GM19240 (cell line): Measurements from ENCODE around the gene RANBP10.

Experiments
- DNase-seq: peaks from one replicate; pipeline ENCODE4 v3.0.0; 2011; ENCODE audit warnings: low spot score; ENCODE audit not compliant: insufficient read length

Gene RANBP10

GRCh38 chr16:67679935-67680897 is 126.1 kb downstream of the RANBP10 start:
- DNase-seq = no peak

- no peak for DNase-seq
Observed at GRCh38 chr16:67678354-67679023, 127.9 kb downstream of the RANBP10 start.

- DNase-seq = no peak
Observed at GRCh38 chr16:67677712-67678111, 128.6 kb downstream of the RANBP10 start.

DNA sequence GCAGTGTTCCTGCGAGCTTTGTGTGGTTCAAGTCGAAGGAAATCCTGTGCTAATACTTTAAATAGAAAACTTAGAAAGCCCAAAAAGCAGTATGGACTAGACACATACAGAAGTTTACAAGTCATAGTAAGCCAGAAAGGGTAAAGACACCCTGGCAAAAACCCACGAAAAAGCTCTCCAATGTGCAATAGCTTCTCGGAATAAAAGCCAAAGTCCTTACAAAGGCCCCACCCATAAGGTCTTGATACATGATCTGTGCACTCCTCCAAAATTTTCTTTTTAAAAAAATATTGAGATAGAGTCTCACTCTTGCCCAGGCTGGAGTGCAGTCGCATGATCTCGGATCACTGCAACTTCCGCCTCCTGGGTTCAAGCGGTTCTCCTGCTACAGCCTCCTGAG is 129.4 kb downstream of the RANBP10 start:
- no peak for DNase-seq

GRCh38 chr16:67676516-67676915 is 129.8 kb downstream of the RANBP10 start:
- no peak for DNase-seq

DNA sequence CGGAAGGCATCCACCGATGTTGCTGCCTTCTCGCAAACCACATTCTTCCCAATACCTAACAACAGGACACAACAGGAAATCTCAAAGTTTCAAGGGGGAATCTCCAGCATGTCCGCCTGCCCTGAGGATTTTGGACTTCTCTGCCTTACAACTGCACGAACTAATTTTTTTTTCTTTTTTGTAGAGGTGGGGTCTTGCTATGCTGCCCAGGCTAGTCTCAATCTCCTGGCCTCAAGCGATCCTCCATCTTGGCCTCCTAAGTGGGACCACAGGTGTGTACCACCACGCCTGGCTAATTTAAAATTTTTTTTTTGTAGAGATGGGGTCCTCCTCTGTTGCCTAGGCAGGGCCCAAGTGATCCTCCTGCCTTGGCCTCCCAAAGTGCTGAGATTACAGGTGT is 130.4 kb downstream of the RANBP10 start:
- no peak for DNase-seq

- DNase-seq = no peak
Observed at GRCh38 chr16:67675579-67675935, 130.8 kb downstream of the RANBP10 start.

- DNase-seq = no peak
Observed at GRCh38 chr16:67674851-67675578, 131.3 kb downstream of the RANBP10 start.

DNA sequence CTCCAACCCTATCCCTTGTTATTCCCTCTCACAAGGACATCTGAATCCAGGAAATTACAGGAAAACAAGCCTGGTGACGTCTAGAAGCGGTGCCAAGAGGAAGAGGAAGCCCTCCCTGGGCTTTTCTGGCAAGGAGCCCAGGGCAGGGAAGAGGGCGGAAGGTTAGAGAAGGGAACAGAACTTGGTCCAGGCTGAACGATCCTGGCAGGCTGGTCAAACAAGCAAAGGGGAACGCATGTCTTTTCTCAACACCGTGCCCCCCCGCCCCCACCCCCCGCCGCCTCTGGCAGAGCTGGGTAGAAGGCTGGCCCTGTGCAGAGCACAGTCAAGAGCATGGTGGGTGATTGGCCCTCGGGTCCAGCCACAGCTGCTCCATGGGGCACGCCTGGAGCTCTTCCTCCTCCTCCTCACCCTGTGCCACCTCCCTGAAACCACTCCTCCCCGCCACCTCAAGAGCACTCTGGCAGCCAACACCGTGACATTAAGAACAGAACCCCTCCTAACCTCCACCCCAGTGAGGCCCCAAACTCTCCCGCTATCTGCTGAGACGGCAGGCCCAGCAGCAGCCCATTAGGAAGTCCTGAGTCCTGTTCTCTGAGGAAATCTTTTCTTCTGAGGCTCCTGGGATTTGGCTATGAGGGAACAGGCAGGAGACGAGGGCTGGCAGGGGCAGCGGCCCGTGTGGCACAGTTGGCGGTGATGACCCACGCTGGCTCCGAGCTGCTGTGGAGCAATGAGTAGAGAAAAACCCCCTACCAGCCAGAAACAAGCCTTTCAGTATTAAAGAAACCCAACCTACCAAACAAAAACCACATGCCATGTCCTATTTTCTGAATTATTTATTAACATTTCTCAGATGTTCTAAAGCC is 132.4 kb downstream of the RANBP10 start:
- no peak for DNase-seq
